ENCODE measurements around the gene ZNRF1. TPM values are rescaled to one million over a fixed set of nuclear protein-coding genes. Genes with fewer than 3 reads are reported as not detected.

The ZNRF1 gene
- total and polyA plus RNA-seq, 2 of the 13 experiments (the other 11 are each of a cell fraction or from before 2014, with no cell fraction given), result 43.9 to 58.7 TPM

GRCh38 chr16:74999609-75000480 is 1.0 kb downstream of the ZNRF1 start (continued):
- TF ChIP-seq ZNF781 (CRISPR knock-in tag; IDR thresholded peaks at IDR 0.05; ENCODE audit: borderline replicate concordance, not compliant biosample characterization), result no peak
- TF ChIP-seq PPARG (CRISPR knock-in tag; conservative IDR thresholded peaks at IDR 0.05), result no peak
- TF ChIP-seq, protein P1, sequence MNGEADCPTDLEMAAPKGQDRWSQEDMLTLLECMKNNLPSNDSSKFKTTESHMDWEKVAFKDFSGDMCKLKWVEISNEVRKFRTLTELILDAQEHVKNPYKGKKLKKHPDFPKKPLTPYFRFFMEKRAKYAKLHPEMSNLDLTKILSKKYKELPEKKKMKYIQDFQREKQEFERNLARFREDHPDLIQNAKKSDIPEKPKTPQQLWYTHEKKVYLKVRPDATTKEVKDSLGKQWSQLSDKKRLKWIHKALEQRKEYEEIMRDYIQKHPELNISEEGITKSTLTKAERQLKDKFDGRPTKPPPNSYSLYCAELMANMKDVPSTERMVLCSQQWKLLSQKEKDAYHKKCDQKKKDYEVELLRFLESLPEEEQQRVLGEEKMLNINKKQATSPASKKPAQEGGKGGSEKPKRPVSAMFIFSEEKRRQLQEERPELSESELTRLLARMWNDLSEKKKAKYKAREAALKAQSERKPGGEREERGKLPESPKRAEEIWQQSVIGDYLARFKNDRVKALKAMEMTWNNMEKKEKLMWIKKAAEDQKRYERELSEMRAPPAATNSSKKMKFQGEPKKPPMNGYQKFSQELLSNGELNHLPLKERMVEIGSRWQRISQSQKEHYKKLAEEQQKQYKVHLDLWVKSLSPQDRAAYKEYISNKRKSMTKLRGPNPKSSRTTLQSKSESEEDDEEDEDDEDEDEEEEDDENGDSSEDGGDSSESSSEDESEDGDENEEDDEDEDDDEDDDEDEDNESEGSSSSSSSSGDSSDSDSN (CRISPR knock-in tag; IDR thresholded peaks at IDR 0.05), result peak; percentile 73
- TF ChIP-seq ZMYM3 (CRISPR knock-in tag; IDR thresholded peaks at IDR 0.05), result peak; percentile 7; the same call in 1 of the 2 replicates
- no peak for TF ChIP-seq ZMAT3 (CRISPR knock-in tag; conservative IDR thresholded peaks at IDR 0.05)
- 0 out of 2 replicates have a peak, but pooled peaks have one; percentile 28 for TF ChIP-seq RCOR2 (CRISPR knock-in tag; IDR thresholded peaks at IDR 0.05)
- TF ChIP-seq ZNF816 (CRISPR knock-in tag; IDR thresholded peaks at IDR 0.05; ENCODE audit: borderline replicate concordance), result no peak
- 0 out of 2 replicates have a peak, but pooled peaks have one; percentile 12 for TF ChIP-seq KDM5A (IDR thresholded peaks at IDR 0.05; ENCODE audit: borderline replicate concordance, low read length)
- peak; percentile 12; the same call in 1 of the 2 replicates for TF ChIP-seq LBX2 (CRISPR knock-in tag; IDR thresholded peaks at IDR 0.05; ENCODE audit: borderline replicate concordance)
- 0 out of 2 replicates have a peak, but pooled peaks have one; percentile 25 for TF ChIP-seq ZBTB3 (CRISPR knock-in tag; IDR thresholded peaks at IDR 0.05; ENCODE audit: borderline replicate concordance, low read depth)
- no peak for TF ChIP-seq ZNF331 (CRISPR knock-in tag; IDR thresholded peaks at IDR 0.05)
- TF ChIP-seq SOX6 (IDR thresholded peaks at IDR 0.05), result no peak
- no peak for TF ChIP-seq SOX6 (CRISPR knock-in tag; IDR thresholded peaks at IDR 0.05)
- TF ChIP-seq, protein P2, sequence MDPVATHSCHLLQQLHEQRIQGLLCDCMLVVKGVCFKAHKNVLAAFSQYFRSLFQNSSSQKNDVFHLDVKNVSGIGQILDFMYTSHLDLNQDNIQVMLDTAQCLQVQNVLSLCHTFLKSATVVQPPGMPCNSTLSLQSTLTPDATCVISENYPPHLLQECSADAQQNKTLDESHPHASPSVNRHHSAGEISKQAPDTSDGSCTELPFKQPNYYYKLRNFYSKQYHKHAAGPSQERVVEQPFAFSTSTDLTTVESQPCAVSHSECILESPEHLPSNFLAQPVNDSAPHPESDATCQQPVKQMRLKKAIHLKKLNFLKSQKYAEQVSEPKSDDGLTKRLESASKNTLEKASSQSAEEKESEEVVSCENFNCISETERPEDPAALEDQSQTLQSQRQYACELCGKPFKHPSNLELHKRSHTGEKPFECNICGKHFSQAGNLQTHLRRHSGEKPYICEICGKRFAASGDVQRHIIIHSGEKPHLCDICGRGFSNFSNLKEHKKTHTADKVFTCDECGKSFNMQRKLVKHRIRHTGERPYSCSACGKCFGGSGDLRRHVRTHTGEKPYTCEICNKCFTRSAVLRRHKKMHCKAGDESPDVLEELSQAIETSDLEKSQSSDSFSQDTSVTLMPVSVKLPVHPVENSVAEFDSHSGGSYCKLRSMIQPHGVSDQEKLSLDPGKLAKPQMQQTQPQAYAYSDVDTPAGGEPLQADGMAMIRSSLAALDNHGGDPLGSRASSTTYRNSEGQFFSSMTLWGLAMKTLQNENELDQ (CRISPR knock-in tag; IDR thresholded peaks at IDR 0.05; ENCODE audit: borderline replicate concordance), result peak; percentile 46; the same call in 1 of the 2 replicates
- no peak for TF ChIP-seq ZNF646 (CRISPR knock-in tag; IDR thresholded peaks at IDR 0.05)
- peak; percentile 96 for TF ChIP-seq RBM22 (optimal IDR thresholded peaks at IDR 0.05; ENCODE audit: low read length)
- TF ChIP-seq CBFB (CRISPR knock-in tag; IDR thresholded peaks at IDR 0.05), result no peak

Data from HepG2 (cell line).